Adrenal gland (tissue), 12 donors: ENCODE measurements around the gene GAK. TPM values are rescaled to one million over a fixed set of nuclear protein-coding genes. Genes with fewer than 3 reads are reported as not detected.

Experiments
- DNase-seq, 7 donors: peaks; one replicate each; pipeline ENCODE4 v3.0.0-alpha.2; 2019 to 2020
- H3K27ac ChIP-seq, 5 donors: fragments of 200-600 bp; sonication (generic) in 4 of 5; 1 replicate in 3 of 5; 2 replicates in 2 of 5; pipeline versions ENCODE4 v1.5.1 to v1.8.0; 2016 to 2020; ENCODE audit warnings: mild to moderate bottlenecking in 1 of 5
- H3K27me3 ChIP-seq: fragments of 200-600 bp; 2 replicates; pipeline ENCODE4 v1.8.0; 2021
- H3K36me3 ChIP-seq, 2 donors: fragments of 200-600 bp; replicated peaks in 1 of 2; 1 replicate in 1 of 2; 2 replicates in 1 of 2; pipeline versions ENCODE4 v1.5.1 to v1.8.0; 2018 to 2022
- H3K4me1 ChIP-seq, 2 donors: fragments of 200-600 bp; replicated peaks in 1 of 2; 1 replicate in 1 of 2; 2 replicates in 1 of 2; pipeline versions ENCODE4 v1.5.1 to v1.8.0; 2018 to 2021
- H3K4me3 ChIP-seq, 4 donors: fragments of 200-600 bp; sonication (generic) in 3 of 4; one replicate each; pipeline ENCODE4 v1.5.1; 2016 to 2018
- H3K9me3 ChIP-seq, 3 donors: fragments of 200-600 bp; sonication (generic) in 1 of 3; replicated peaks in 1 of 3; 1 replicate in 2 of 3; 2 replicates in 1 of 3; pipeline versions ENCODE4 v1.5.1 to v1.8.0; 2016 to 2021
- POLR2A ChIP-seq, 2 donors: fragments of 450-650 bp; IDR thresholded peaks; one replicate each; pipeline ENCODE4 v1.6.1; 2017; ENCODE audit warnings: antibody characterized with exemption in 2 of 2, mild to moderate bottlenecking in 2 of 2, moderate library complexity in 1 of 2
- WGBS, 4 donors: extraction: QIAGEN DNeasy Blood & Tissue Kit in 2 of 4; methylation state at CpG; one replicate each; pipeline versions ENCODE4 v1.1.5 to v1.1.7; 2013 to 2017; 5-methylcytosine and 5-hydroxymethylcytosine counted together
- intact Hi-C, 2 donors: fragments of 100-400 bp; cut with DNase I; formaldehyde crosslinking; loops; one replicate each; pipeline versions ENCODE4 v1.14.1 to v1.15.0; 2022 to 2023
- polyA plus RNA-seq, 3 donors: library from polyadenylated mRNA; stranded (reverse); fragments of 200-250 nt in 2 of 3; fragments of 350-450 nt in 1 of 3; fragmentation: Illumina TruSeq in 1 of 3; extraction: RNeasy Lipid Tissue Mini Kit (QIAGEN cat#74804) in 1 of 3; gene quantifications; one replicate each; pipeline ENCODE4 v1.2.3, GENCODE V29; 2013 to 2014
- total RNA-seq, 9 donors: library from RNA; depleted of rRNA in 4 of 9; stranded (reverse); fragments of >200 nt in 4 of 9; fragments of 120-200 nt in 1 of 9; fragmentation: NEBNext Ultra II Directional in 1 of 9; extraction: Animal tissue kit (Norgen Biotek cat#: 25700) in 1 of 9; gene quantifications; one replicate each; pipeline versions ENCODE4 v1.1.0 to v1.2.4, GENCODE V29; 2013 to 2023
- TF ChIP-seq, protein P1 (sequence below), 6 experiments: fragments of 450-650 bp in 4 of 6; fragments of 200-600 bp in 2 of 6; sonication (generic) in 1 of 6; IDR thresholded peaks; 1 replicate in 5 of 6; 2 replicates in 1 of 6; pipeline versions ENCODE4 v1.5.1 to v1.8.0; 2016 to 2021; ENCODE audit warnings: antibody characterized with exemption in 6 of 6, mild to moderate bottlenecking in 2 of 6, moderate library complexity in 1 of 6
- donor health status: healthy with polysubstance abuse.
- donor health status: Bipolar disorder and iron deficiency.
- donor health status: DM: yes; HTN: yes; CAD: no.
- donor health status: DM: no; HTN: no; CAD: no.
- donor health status: DM: no; HTN: no; CAD: no.
- donor health status: DM: yes; HTN: yes; CAD: no.

The GAK gene
- total and polyA plus RNA-seq, 12 donors, result 39.0 to 381 (median 132) TPM

DNA sequence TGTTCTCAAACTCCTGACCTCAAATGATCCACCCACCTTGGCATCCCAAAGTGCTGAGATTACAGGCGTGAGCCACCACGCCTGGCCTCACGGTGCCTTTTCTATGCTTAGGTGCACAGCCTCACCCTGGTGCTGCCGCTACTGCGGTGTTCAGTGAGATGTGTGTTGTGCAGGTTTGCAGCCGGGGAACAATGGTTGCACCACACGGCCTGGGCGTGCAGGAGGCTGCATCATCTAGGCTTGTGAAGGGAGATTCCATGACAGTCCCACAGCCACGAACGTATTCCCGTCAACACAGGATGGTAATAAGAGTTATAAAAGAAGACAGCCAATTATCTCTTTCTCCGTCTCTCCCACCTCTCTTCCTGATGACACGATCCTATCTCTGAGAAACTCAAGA is 128.2 kb downstream of the GAK start:
- WGBS, 4 donors, result 93 to 99% (median 95%) methylated on average over 13 of the region's 13 CpGs
- H3K36me3 ChIP-seq, result no peaks in the 10 kb centered on the region
- no peak for TF ChIP-seq POLR2A (IDR thresholded peaks at IDR 0.05)
- TF ChIP-seq, protein P1, sequence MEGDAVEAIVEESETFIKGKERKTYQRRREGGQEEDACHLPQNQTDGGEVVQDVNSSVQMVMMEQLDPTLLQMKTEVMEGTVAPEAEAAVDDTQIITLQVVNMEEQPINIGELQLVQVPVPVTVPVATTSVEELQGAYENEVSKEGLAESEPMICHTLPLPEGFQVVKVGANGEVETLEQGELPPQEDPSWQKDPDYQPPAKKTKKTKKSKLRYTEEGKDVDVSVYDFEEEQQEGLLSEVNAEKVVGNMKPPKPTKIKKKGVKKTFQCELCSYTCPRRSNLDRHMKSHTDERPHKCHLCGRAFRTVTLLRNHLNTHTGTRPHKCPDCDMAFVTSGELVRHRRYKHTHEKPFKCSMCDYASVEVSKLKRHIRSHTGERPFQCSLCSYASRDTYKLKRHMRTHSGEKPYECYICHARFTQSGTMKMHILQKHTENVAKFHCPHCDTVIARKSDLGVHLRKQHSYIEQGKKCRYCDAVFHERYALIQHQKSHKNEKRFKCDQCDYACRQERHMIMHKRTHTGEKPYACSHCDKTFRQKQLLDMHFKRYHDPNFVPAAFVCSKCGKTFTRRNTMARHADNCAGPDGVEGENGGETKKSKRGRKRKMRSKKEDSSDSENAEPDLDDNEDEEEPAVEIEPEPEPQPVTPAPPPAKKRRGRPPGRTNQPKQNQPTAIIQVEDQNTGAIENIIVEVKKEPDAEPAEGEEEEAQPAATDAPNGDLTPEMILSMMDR (IDR thresholded peaks at IDR 0.05), result no peak
- H3K4me3 ChIP-seq, result no peak overlapping the region
- H3K27ac ChIP-seq, result no peak overlapping the region
- H3K9me3 ChIP-seq, result no peaks in the 10 kb centered on the region
- intact Hi-C loops, result no loop called here
- H3K27me3 ChIP-seq, result no peaks in the 10 kb centered on the region
- H3K4me1 ChIP-seq, result no peaks in the 10 kb centered on the region
- DNase-seq, result no peak

DNA sequence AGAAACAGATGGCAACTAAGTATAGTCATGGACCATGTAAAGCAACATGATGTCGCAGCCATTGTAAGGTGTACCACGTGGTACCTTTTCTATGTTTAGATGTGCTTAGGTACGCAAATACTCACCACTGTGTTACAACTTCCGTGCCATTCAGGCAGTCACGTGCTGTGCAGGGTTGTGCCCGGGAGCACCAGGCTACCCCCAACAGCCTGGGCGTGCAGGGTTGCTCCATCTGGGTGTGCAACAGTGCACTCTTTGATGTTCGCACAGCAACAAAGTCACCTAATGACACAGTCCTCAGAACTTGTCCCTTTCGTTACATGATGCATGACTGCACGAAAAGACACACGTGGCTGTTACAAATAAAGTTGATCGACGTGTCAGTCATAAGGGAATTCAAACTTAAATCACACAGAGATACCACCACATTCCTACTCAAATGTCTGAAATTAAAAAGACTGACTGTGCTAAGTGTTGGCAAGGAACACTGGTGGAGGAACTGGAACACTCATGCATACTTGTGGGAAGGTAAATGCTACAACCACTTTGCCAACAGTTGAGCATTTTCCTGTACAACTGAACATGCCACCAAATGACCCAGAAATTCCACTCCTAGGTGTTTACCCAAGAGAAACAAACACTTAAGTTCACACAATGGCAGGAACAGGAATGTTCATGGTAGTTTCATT is 130.5 kb downstream of the GAK start:
- H3K9me3 ChIP-seq, result no peaks in the 10 kb centered on the region
- H3K36me3 ChIP-seq, result no peaks in the 10 kb centered on the region
- H3K4me3 ChIP-seq, result no peak overlapping the region
- H3K4me1 ChIP-seq, result no peaks in the 10 kb centered on the region
- intact Hi-C loops, result no loop called here
- TF ChIP-seq POLR2A (IDR thresholded peaks at IDR 0.05), result no peak
- TF ChIP-seq, protein P1 (IDR thresholded peaks at IDR 0.05), result no peak
- H3K27ac ChIP-seq, result no peak overlapping the region
- no peak for DNase-seq
- 92 to 95% (median 93%) methylated on average over 13 of the region's 13 CpGs for WGBS, 4 donors
- no peaks in the 10 kb centered on the region for H3K27me3 ChIP-seq

Other genes with a start within 250 kb of the GAK start
- gene SLC49A3, start 243.2 kb downstream of the GAK start, total RNA-seq, result 10 to 100 TPM in 3 of 9 donors, 1 to 10 TPM in 6; 2.4 to 15.0 (median 6.7) TPM
- gene SLC49A3, start 243.2 kb downstream of the GAK start, polyA plus RNA-seq, result 10 to 100 TPM in 2 of 3 donors, 1 to 10 TPM in 1; 1.4 to 24.5 (median 11.1) TPM
- 100 to 1,000 TPM in 2 of 9 donors, 10 to 100 TPM in 7; 46.6 to 145 (median 67.6) TPM for gene PCGF3, start 226.5 kb downstream of the GAK start, total RNA-seq
- 100 to 1,000 TPM in 1 of 3 donors, 10 to 100 TPM in 2; 26.4 to 178 (median 99.2) TPM for gene PCGF3, start 226.5 kb downstream of the GAK start, polyA plus RNA-seq
- gene CPLX1, start 106.2 kb downstream of the GAK start, total RNA-seq, result 10 to 100 TPM in 3 of 9 donors, 1 to 10 TPM in 6; 1.7 to 25.3 (median 5.8) TPM
- 10 to 100 TPM in 2 of 3 donors, 1 to 10 TPM in 1; 6.3 to 24.2 (median 14.9) TPM for gene CPLX1, start 106.2 kb downstream of the GAK start, polyA plus RNA-seq
- 10 to 100 TPM; 20.2 to 70.4 (median 46.7) TPM for gene TMEM175, start 144 bp upstream of the GAK start, total RNA-seq
- gene TMEM175, start 144 bp upstream of the GAK start, polyA plus RNA-seq, result 100 to 1,000 TPM in 2 of 3 donors, 10 to 100 TPM in 1; 22.4 to 142 (median 113) TPM
- gene DGKQ, start 41.3 kb upstream of the GAK start, total RNA-seq, result 10 to 100 TPM in 6 of 9 donors, 1 to 10 TPM in 3; 3.0 to 16.5 (median 13.2) TPM
- gene DGKQ, start 41.3 kb upstream of the GAK start, polyA plus RNA-seq, result 10 to 100 TPM in 2 of 3 donors, under 1 TPM in 1; 0.55 to 13.8 (median 11.8) TPM
- gene IDUA, start 54.7 kb upstream of the GAK start, total RNA-seq, result 10 to 100 TPM in 8 of 9 donors, 1 to 10 TPM in 1; 8.0 to 78.4 (median 30.8) TPM
- 100 to 1,000 TPM in 1 of 3 donors, 10 to 100 TPM in 1, 1 to 10 TPM in 1; 1.6 to 109 (median 90.6) TPM for gene IDUA, start 54.7 kb upstream of the GAK start, polyA plus RNA-seq
- 10 to 100 TPM in 2 of 9 donors, 1 to 10 TPM in 5, under 1 TPM in 2; 0.85 to 55.0 (median 4.0) TPM for gene SLC26A1, start 61.1 kb upstream of the GAK start, total RNA-seq
- gene SLC26A1, start 61.1 kb upstream of the GAK start, polyA plus RNA-seq, result 10 to 100 TPM in 1 of 3 donors, 1 to 10 TPM in 2; 2.5 to 11.6 (median 3.7) TPM
- 100 to 1,000 TPM in 3 of 9 donors, 10 to 100 TPM in 6; 45.9 to 274 (median 84.5) TPM for gene FGFRL1, start 79.3 kb upstream of the GAK start, total RNA-seq
- gene FGFRL1, start 79.3 kb upstream of the GAK start, polyA plus RNA-seq, result 10 to 100 TPM; 24.4 to 75.5 (median 25.3) TPM
- 1 to 10 TPM in 8 of 9 donors, not detected in 1; 1.3 to 9.5 (median 2.3) TPM for gene RNF212, start 181.2 kb upstream of the GAK start, total RNA-seq
- 1 to 10 TPM; 1.7 to 6.6 (median 5.7) TPM for gene RNF212, start 181.2 kb upstream of the GAK start, polyA plus RNA-seq
- gene SPON2, start 240.3 kb upstream of the GAK start, total RNA-seq, result 100 to 1,000 TPM in 3 of 9 donors, 10 to 100 TPM in 6; 14.1 to 206 (median 75.3) TPM
- gene SPON2, start 240.3 kb upstream of the GAK start, polyA plus RNA-seq, result 10 to 100 TPM in 2 of 3 donors, 1 to 10 TPM in 1; 4.1 to 83.7 (median 28.4) TPM